Measurements from ENCODE around the gene LITAF.
"Not testable (repeated sequence)": the region's sequence is repeated elsewhere in the genome, so short reads cannot be mapped to it uniquely, and the experiment has no call there.

Gene LITAF

GRCh38 chr16:11597235-11598095 lies 10.7 kb upstream of the LITAF start:
- DNase-seq (ENCODE audit: low spot score): no peak

DNA sequence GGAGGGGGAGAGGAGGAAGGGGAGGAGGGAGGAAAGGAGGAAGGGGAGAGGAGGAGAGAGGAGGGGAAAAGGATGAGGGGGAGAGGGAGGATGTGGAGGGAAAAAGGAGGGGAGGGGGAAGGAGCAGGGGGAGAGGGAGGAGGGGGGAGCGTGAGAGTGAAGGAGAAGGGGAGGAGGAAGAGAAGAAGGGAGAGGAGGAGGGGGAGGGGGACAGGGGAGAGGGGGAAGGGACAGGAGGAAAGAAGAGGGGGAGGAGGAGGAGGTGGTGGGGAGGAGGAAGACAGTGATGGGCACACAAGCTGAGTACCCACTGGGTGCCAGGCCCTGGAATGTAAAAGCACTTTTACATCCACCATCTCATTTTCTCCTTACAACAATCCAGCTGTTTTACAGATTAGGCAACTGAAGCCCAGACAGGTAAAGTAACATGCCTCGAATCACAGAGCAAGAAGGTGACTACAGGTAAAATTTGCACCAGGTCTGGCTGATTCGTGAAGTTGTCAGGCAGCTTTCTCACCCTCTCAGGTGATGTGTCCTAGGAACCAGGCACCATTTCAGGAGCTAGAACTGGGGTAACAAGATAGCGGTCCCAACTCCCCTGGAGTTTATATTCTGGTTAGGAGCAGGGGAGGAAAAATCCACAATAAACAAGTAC lies 10.0 kb upstream of the LITAF start:
- no peak for DNase-seq (ENCODE audit: low spot score)

DNA sequence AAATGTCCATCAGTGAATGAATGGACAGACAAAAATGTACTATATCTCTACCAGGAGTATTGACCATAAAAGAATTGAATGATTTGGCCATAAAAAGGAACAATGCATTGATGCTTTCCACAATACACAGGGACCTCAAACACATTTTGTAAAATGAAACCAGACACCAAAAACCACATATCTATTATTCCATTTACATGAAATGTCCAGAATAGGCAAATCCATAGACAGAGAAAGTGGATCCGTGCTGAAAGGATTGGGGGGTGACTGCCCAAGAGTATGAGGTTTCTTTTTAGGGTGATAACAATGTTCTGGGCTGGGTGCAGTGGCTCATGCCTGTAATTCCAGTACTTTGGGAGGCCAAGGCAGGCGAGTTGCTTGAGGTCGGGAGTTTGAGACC lies 6.9 kb upstream of the LITAF start:
- no peak for DNase-seq (ENCODE audit: low spot score)

GRCh38 chr16:11593076-11593475 lies 6.4 kb upstream of the LITAF start:
- DNase-seq (ENCODE audit: low spot score): not testable (repeated sequence)

GRCh38 chr16:11591630-11592029 lies 4.9 kb upstream of the LITAF start:
- DNase-seq (ENCODE audit: low spot score): not testable (repeated sequence)

- DNase-seq (ENCODE audit: low spot score): no peak
Observed at GRCh38 chr16:11589198-11589550, 2.5 kb upstream of the LITAF start.

DNA sequence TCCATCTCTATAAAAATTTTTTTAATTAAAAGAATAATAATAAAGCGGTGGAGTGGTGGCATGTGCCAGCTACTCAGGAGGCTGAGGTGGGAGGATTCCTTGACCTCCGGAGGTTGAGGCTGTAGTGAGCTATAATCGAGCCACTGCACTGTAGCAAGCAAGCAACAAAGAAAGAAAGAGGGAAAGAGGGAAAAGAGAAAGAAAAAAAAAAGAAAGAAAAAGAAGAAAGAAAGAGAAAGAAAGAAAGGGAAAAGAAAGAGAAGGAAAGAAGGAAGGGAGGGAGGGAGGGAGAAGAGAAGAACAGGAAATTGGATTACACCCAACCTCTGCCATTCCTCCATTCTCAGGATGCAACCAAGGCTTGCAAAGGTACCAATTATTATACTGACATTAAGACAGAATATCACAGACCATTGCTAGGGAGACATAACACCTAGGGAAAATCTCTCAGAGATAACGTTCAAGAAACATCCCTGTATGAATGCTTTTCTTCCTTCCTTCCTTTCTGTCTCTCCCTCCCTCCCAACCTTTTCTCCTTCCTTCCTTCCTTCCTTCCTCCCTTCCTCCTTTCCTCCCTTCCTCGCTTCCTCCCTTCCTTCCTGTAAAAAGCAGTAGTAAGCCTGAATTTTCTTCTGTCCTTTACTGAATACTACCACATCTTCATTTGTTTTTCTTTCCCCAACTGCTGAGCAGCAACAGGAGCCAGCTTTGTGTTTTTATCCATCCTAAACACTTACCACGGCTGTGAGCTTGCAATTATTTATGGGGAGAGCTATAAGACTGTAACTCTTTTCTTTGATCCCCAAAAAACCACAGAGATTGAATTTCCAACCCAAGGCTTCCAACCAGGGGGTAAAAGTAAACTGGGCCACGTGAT lies 1.8 kb upstream of the LITAF start:
- no peak for DNase-seq (ENCODE audit: low spot score)

- DNase-seq (ENCODE audit: low spot score): no peak
Observed at GRCh38 chr16:11587643-11588247, 1.0 kb upstream of the LITAF start.

DNA sequence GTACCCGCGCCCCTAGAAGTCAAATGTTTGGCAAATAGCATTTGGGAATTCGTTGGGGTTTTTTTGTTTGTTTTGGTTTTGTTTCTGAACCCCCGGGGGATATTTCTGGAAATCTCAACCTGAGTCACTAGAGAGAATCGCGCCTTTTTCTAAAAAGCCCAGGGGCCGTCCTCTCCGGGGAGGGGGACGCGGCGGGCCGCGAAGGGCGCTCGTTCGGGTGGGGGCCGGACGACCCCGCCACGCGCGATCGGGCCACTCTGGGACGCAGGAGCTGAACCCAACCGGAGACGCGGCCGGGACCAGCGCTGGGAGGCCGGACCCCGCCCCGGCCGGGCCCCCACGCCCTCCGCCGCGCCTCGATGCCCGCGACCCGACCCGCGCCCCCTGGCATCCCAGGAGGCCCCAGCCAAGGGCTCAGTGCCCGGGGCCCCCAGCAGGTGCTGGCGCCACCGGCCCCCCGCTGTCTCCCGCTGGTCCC lies 302 bp downstream of the LITAF start:
- no peak for DNase-seq (ENCODE audit: low spot score)

GRCh38 chr16:11585460-11586377 lies 1.0 kb downstream of the LITAF start:
- DNase-seq (ENCODE audit: low spot score): peak; percentile 46

GRCh38 chr16:11583889-11584565 lies 2.7 kb downstream of the LITAF start:
- DNase-seq (ENCODE audit: low spot score): peak; percentile 52

DNA sequence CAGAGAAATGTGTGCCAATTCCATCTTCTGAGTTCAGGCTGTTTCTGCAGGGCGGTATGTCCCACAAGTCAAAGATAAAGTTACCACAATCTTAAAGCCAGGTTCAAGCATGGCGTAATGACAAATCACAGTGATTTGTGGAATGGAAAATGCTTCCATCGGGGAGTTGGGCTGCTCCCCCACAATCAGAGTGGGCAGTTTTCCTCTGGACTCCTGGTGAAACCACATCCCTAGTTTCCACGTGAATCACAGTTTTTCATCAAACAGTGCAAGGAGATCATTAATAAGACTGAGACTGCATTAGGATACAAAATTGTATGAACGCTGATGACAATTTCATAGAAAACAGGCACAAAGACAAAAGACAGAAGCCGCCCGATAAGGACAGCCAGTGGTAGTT lies 3.6 kb downstream of the LITAF start:
- DNase-seq (ENCODE audit: low spot score): no peak

GRCh38 chr16:11582157-11582814 lies 4.4 kb downstream of the LITAF start:
- DNase-seq (ENCODE audit: low spot score): no peak

- DNase-seq (ENCODE audit: low spot score): no peak
Observed at GRCh38 chr16:11581678-11582077, 5.0 kb downstream of the LITAF start.

DNA sequence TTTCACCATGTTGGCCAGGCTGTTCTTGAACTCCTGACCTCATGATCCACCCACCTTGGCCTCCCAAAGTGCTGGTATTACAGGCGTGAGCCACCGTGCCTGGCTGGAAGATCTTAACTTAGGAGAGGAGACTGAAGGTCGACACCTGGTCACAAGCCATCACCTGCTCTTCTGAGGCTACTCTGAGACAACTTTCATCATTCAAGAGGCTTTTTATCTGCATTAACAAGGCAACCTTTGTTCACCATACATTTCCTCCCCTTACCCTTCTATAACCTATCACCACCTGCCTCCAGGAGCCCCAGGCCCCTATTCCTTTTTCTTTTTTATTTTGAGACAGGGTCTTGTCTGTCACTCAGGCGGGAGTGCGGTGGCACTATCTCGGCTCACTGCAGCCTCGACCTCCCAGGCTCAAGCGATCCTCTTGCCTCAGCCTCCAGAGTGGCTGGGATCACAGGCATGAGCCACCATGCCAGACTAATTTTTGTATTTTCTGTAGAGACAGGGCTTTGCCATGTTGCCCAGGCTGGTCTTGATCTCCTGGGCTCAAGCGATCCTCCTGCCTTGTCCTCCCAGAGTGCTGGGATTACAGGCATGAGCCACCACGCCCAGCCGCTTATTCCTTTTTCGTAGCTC lies 6.2 kb downstream of the LITAF start:
- no peak for DNase-seq (ENCODE audit: low spot score)

- not testable (repeated sequence) for DNase-seq (ENCODE audit: low spot score)
Observed at GRCh38 chr16:11577290-11577660, 9.4 kb downstream of the LITAF start.

GRCh38 chr16:11576427-11577289 lies 10.1 kb downstream of the LITAF start:
- DNase-seq (ENCODE audit: low spot score): peak; percentile 42

DNA sequence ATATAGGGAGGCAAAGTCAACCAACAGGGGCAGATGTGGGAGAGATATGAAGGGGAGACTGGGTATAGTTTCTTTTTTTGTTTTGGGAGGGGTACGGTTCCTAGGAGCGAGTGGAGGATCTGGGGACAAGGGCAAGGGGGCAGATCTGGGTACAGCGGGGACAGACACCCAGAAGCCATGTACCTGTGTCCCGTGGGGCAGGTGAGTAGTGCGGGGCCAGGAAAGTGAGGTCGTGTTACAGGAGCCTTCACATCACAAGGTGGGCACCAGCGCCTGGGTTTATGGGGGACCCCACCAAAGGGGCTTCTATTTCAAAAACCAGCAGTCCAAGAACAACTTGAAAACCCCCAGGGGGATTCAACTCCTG lies 11.5 kb downstream of the LITAF start:
- DNase-seq (ENCODE audit: low spot score): no peak
